ENCODE data around the gene CDK11B.

CDK11B gene

DNA sequence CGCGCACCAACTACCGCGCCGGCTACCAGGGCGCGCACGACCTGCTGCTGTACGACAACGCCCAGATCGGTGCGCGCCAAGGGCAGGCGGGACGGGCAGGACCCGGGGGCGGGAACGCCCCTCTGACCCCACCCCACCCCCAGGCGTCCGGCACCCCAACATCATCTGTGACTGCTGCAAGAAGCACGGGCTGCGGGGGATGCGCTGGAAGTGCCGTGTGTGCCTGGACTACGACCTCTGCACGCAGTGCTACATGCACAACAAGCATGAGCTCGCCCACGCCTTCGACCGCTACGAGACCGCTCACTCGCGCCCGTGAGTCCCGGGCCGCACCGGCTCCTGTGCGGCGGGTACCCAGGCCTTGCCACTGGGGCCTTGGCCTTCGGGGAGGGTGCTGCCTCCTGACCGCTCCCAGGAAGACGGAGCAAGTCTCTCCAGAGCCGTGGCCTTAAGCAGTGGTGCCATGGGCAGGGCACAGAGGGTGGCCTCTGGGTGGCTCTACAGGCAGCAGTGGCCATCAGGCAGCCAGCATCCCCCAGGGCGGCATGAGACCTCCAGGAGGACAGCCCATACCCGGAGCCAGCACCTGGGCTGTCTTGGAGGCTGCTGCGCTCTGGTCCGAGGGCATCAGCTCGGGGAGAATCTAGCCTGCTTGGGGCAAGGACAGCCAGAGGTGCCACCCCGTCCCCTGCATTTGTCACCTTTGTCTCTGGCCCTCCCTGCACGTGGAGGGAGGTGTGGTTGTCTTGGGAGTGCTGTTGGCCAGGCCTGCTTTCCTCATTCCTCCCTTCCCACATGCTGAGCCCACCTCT, 35.0 kb downstream of the CDK11B start:
- no peak overlapping the region for H3K27ac ChIP-seq

DNA sequence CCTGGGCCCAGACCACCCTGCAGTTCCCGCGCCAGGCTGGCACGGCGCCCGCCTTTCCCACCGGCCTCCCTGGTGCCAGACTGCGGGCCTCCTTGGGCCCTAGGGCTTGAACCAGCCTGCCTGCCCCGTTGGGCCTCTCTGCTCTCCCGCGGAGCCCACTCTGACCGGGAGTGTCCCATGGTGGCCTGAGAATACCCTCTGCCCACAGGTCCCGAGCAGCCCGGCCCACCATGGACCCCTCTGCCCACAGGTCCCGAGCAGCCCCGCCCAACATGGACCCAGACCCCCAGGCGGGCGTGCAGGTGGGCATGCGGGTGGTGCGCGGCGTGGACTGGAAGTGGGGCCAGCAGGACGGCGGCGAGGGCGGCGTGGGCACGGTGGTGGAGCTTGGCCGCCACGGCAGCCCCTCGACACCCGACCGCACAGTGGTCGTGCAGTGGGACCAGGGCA, 35.6 kb downstream of the CDK11B start:
- TF ChIP-seq, protein P1, sequence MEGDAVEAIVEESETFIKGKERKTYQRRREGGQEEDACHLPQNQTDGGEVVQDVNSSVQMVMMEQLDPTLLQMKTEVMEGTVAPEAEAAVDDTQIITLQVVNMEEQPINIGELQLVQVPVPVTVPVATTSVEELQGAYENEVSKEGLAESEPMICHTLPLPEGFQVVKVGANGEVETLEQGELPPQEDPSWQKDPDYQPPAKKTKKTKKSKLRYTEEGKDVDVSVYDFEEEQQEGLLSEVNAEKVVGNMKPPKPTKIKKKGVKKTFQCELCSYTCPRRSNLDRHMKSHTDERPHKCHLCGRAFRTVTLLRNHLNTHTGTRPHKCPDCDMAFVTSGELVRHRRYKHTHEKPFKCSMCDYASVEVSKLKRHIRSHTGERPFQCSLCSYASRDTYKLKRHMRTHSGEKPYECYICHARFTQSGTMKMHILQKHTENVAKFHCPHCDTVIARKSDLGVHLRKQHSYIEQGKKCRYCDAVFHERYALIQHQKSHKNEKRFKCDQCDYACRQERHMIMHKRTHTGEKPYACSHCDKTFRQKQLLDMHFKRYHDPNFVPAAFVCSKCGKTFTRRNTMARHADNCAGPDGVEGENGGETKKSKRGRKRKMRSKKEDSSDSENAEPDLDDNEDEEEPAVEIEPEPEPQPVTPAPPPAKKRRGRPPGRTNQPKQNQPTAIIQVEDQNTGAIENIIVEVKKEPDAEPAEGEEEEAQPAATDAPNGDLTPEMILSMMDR (conservative IDR thresholded peaks at IDR 0.05) = no peak
- H3K27ac ChIP-seq = no peak overlapping the region

More for the DNA sequence above, 35.0 kb downstream of the CDK11B start:
- TF ChIP-seq, protein P1 (conservative IDR thresholded peaks at IDR 0.05) = no peak

DNA sequence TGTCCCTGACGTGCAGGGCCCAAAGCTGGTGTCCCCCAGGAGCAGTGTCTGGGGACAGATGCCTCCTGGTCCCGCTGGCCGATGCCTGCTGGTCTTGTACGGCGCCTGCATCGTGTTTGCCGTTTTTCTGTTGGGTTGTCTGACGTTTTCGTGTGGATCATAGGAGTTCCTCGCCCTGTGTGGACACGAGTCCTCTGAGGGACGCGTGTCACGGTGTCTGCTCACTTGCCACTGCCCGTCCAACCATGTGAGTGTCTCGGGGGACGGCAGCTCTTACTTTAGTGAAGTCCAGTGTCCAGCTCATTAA, 36.1 kb downstream of the CDK11B start:
- TF ChIP-seq, protein P1 (conservative IDR thresholded peaks at IDR 0.05) = no peak
- no peak overlapping the region for H3K27ac ChIP-seq

DNA sequence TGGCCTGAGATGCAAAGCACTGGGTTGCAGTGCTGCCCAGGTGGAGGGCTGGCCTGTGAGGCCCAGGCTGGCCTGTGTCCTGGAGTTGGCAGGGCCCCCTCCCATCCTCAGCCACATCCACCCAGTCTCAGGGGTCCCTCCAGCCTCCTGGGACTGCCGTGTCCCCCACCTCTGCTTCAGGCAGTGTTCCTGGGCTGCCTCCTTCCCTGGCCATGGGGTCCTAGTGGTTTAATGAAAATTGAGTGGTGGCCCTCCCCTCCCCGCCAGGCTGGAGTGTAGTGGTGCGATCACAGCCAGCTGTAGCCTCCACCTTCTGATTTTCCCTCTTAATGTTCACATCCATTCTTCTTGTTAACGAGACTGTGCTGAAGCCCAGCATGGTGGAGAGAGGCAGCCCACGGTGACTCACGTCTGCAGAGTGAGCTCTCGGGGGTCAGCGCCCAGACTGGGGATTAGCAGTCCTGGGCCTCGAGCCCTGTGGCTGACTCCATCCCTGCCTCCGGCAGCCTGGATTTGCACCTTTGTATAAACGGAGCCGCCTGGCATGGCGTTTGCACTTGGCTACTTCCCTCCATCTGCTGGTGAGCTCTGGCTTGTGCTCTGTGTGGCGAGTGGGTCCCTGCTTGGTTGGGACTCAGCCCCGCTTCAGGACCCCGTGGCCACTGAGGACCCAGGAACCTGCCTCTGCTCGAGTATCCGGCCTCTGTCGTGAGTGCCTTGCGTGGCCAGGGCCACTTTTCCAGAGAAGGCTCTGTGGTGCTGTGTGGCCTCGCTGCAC, 36.6 kb downstream of the CDK11B start:
- TF ChIP-seq, protein P1 (conservative IDR thresholded peaks at IDR 0.05) = no peak
- no peak overlapping the region for H3K27ac ChIP-seq

DNA sequence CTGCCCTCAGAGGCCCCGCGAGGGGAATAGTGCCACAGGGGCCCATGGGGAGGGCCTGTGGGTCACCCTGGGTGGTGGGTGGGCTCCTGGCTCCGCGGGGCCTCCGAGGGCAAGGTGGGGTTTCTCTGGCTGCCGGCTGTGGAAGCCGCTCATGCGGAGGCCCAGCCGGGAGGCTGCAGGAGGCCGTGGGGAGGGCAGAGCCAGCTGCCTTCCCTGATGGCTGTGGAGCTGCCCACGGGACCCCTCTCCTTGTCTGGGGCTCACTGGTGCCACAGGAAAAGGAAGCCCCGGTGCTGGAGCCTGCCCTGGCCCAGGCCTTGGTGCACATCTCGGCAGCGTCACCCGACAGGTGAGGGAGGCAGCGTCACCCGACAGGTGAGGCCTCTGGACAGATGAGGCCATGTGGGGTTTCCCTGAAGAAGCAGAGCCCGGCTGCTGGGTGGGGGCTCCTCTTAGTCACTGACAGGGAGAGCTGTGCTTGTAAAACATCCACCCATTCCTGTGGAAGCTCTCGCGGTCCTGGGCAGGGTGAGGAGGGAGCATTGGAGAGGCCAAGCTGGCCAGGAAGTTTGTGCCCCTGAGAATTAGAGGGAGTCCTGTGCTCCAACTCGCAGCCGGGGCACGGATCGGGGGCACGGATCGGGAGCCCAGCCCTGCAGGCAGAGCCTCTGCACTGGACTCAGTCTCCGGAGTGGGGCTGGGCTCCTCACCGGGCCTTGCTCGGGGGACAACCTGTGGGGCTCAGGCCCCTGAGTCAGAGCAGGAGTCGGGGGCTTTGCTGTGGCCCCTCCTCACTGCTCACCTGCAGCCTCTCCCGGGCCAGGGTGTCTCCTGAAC, 37.4 kb downstream of the CDK11B start:
- no peak overlapping the region for H3K27ac ChIP-seq
- TF ChIP-seq, protein P1 (conservative IDR thresholded peaks at IDR 0.05) = no peak

DNA sequence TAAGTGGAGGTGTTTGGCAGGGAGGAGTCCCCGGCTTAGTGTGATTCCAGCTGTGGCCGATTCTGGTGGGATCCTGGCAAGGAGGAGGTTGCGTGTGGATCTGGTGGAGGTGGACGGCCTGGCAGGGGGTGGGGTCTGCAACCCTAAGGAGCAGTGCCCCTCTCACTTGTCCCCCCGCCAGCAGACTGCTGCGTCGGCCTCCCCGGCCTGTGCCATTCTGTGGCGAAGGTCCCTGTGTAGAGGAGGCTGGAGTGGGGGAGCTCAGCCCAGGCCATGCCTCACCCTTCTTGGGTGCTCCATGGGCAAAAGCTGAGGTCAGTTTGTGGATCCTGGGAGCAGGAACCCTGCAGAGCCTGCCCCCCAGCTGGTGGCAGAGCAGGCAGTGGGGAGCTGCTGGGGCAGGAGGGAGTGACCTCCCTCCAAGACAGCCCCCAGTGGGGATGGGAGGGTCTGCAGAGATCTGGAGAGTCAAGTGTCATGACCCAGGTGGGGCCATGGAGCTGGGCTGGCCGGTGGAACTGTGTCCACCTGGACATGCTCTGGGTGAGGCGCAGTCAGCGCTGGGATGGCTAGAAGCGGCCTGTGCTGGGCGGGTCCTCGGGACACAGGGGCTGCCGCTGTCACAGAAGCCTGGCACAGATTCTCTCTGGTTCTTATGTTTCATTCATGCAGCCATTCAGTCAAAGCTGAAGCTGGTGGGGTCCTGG, 38.2 kb downstream of the CDK11B start:
- TF ChIP-seq, protein P1 (conservative IDR thresholded peaks at IDR 0.05) = 0 out of 2 replicates have a peak, but pooled peaks have one; percentile 4
- H3K27ac ChIP-seq = no peak overlapping the region

Measured in VCaP (cell line).